Skeletal muscle satellite cell (primary cell): ENCODE measurements around the gene KRTAP19-1.

Experiments
- H3K27me3 ChIP-seq: 2 replicates; pipeline ENCODE4 v1.7.0; 2013; ENCODE audit warnings: low read length; ENCODE audit not compliant: control insufficient read depth, insufficient read depth
- H3K36me3 ChIP-seq: 2 replicates; pipeline ENCODE4 v1.7.0; 2013; ENCODE audit warnings: mild to moderate bottlenecking, control low read depth, low read length; ENCODE audit not compliant: insufficient read depth
- H3K4me1 ChIP-seq: 2 replicates; pipeline ENCODE4 v1.7.0; 2013; ENCODE audit warnings: low read length; ENCODE audit not compliant: control insufficient read depth, insufficient read depth
- H3K4me2 ChIP-seq: 2 replicates; pipeline ENCODE4 v1.7.0; 2013; ENCODE audit warnings: mild to moderate bottlenecking, low read length
- H3K4me3 ChIP-seq: 2 replicates; pipeline ENCODE4 v1.7.0; 2013; ENCODE audit warnings: low read length
- H3K9ac ChIP-seq: 2 replicates; pipeline ENCODE4 v1.7.0; 2013; ENCODE audit warnings: mild to moderate bottlenecking, low read depth, low read length, moderate library complexity
- H3K9me3 ChIP-seq: replicated peaks from 2 replicates; pipeline ENCODE4 v1.7.0; 2013; ENCODE audit warnings: mild to moderate bottlenecking, control low read depth, low read length

Gene KRTAP19-1

DNA sequence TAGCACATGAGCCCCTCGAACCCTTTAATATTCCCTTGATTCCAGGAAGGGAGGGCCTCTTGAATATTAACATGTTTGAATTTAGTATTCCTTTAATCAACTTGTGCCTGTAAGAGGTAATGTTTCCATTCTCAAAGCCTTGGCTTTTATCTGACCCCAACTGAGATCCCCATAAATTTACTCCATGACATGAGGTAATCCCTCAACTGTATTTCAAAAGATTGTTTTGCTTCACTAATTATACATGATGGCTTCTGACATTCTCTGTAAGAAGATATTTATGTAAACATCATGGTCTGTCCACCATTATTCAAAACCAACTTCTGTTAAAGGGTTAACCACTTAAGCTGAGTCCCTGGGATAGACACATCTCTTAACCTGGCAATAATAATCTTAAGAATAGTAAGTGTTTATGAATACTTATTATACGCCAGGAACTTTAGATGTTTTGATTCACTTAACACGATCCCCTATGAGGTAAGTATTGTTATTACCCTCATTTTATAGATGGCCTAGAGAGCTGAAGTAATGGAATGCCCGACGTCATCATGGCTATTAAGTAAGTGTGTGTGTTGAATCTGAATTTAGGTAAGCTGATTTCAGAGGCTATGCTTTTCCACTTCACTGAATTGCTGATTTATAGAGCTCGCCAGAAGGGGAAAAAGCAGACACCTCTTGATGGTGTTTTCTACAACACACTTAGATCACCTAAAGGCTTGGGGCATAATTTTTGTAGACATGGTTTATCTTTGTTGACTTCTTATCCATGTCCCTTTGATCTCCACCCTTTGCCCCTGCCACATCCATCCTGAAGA, 11.1 kb downstream of the KRTAP19-1 start:
- Histone ChIP-seq H3K9ac (no peak overlapping the region), H3K9me3 (no peaks in the 10 kb centered on the region), H3K27me3 (no peaks in the 10 kb centered on the region), H3K4me1 (no peaks in the 10 kb centered on the region), H3K4me2 (no peak overlapping the region), H3K36me3 (no peaks in the 10 kb centered on the region), H3K4me3 (no peak overlapping the region)

DNA sequence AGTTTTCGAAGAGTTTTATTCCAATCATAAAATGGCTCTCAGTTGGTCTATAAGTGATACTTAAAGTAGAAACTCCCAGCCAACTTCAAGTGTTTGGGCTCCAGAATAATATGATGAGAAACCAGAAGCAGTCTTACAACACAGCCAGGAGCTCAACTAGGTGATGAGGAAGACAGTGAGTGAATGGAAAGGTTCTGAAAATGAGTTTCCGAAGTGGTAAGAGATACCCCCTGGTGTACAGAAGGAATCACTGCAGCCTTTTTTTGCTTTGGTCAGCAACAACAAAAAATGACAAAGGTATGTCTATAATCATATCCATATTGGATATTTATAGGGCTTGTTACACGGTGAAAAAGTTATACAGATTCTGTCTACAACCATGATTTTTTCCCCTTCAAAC, 16.5 kb downstream of the KRTAP19-1 start:
- Histone ChIP-seq H3K27me3 (no peaks in the 10 kb centered on the region), H3K9ac (no peak overlapping the region), H3K9me3 (peaks cover 4% of the 10 kb centered on the region), H3K4me2 (no peak overlapping the region), H3K4me3 (no peak overlapping the region), H3K36me3 (no peaks in the 10 kb centered on the region), H3K4me1 (no peaks in the 10 kb centered on the region)

DNA sequence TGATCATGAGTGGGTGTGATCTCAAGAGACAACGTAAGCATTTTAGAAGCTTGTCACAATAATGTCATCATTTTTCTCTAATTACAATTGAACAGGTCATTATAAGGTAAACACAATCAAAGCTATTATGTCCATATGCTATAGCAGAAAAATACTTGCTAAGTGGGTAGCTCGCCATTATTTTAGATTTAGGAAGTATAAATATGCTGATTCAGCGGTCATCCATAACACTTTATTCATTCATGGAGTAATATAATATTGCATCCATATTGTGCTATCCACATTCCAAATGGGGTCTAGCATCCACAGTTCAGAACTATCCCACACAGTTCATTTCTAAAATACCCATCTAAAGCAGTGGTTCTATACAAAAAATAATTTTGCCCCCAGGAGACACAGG, 31.7 kb downstream of the KRTAP19-1 start:
- Histone ChIP-seq H3K4me1 (no peaks in the 10 kb centered on the region), H3K27me3 (no peaks in the 10 kb centered on the region), H3K9me3 (peaks cover 12% of the 10 kb centered on the region), H3K4me3 (no peak overlapping the region), H3K9ac (no peak overlapping the region), H3K36me3 (no peaks in the 10 kb centered on the region), H3K4me2 (no peak overlapping the region)

DNA sequence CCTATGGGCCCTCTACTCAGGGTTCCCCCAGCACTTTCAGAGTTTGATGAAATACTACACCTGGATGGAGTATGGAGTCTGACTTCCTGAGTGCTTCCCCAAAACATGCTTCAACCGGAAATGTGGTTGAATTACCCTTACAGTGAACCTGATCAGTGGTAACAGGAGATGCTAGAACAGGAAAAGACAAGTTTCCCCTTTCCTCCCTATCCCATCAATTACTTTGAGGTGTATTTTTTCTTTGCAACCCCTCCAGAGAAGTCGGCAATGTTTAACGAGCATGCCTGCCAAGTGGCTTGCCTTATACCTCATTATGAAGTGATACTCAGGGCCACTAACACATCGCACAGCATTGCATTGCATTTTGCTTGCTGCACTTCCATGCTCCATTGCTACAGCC, 33.1 kb downstream of the KRTAP19-1 start:
- peaks cover 12% of the 10 kb centered on the region for H3K9me3 ChIP-seq
- H3K9ac ChIP-seq, result no peak overlapping the region
- H3K36me3 ChIP-seq, result no peaks in the 10 kb centered on the region
- no peaks in the 10 kb centered on the region for H3K4me1 ChIP-seq
- H3K4me3 ChIP-seq, result no peak overlapping the region
- H3K27me3 ChIP-seq, result no peaks in the 10 kb centered on the region
- no peak overlapping the region for H3K4me2 ChIP-seq

DNA sequence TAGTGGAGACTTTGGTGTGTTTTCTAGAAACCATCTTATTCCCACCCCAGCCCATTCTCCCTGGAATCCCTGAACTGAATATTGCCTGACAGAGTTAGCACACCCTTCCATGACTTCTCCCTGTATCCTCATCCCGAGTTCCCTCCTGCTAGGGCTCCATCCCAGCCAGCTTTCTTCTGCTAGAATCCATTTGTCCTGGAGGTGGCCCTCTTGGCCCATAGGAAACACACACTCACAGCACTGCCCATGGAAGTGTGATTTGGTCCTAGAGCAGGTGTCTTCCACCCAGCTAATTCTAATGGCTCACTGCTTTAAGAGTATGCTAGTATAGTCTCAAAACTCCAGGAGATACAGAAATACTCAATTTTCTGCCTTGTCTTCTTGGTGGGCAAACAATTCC, 36.0 kb downstream of the KRTAP19-1 start:
- no peaks in the 10 kb centered on the region for H3K27me3 ChIP-seq
- H3K4me3 ChIP-seq, result no peak overlapping the region
- H3K4me2 ChIP-seq, result no peak overlapping the region
- no peaks in the 10 kb centered on the region for H3K4me1 ChIP-seq
- peaks cover 16% of the 10 kb centered on the region for H3K9me3 ChIP-seq
- H3K9ac ChIP-seq, result no peak overlapping the region
- no peaks in the 10 kb centered on the region for H3K36me3 ChIP-seq

DNA sequence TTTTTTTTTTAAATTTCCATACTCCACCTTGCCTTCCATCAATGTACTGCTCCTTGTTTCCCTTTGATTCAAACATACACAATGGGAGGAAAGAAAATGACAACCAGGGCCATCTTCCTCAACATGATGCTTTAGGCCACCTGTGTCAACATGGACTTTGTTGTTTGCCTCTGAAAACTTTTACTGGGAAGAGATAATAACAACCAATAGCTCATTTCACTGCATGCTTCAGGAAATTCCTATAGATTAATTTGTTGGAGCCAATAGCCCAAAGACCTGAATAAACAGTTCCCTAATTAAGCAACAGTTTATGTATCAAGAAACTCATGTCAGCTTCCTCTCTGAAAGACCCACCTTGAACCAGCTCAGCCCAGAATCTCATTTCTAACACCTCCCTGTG, 36.9 kb downstream of the KRTAP19-1 start:
- Histone ChIP-seq H3K4me3 (no peak overlapping the region), H3K27me3 (no peaks in the 10 kb centered on the region)

DNA sequence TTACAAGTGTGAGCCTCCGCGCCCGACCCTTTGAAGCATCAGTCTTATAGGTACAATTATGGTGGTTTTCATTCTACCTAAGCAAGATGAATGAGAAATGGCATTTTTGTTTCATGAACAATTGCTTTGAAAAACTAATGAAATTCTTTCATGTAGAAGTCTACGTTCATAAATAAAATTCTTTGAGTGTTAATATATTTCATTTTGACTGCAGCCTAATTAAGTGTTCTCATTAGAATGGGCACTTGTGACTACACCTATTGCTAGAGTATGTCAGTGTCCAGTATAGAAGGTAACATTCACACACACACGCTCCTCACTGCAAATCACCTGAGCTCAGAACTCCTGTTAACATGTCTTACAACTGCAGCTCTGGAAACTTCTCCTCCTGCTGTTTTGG, 40.2 kb downstream of the KRTAP19-1 start, which contains the start of gene KRTAP15-1:
KRTAP15-1 (plus strand) TSS at position 301 of the 400 bp plus-strand sequence; CDS start at position 354, 53 bp downstream.
- H3K9ac ChIP-seq, result no peak within 1 kb of the TSS
- no peak within 1 kb of the TSS for H3K4me3 ChIP-seq
- H3K4me2 ChIP-seq, result no peak within 1 kb of the TSS
- H3K27me3 ChIP-seq, result no peaks in the 10 kb centered on the region
- peaks cover 4% of the 10 kb centered on the region for H3K9me3 ChIP-seq
- no peaks in the 10 kb centered on the region for H3K36me3 ChIP-seq
- H3K4me1 ChIP-seq, result no peaks in the 10 kb centered on the region

More for the DNA sequence above, 36.9 kb downstream of the KRTAP19-1 start:
- H3K4me2 ChIP-seq, result no peak overlapping the region
- peaks cover 10% of the 10 kb centered on the region for H3K9me3 ChIP-seq
- H3K36me3 ChIP-seq, result no peaks in the 10 kb centered on the region
- no peak overlapping the region for H3K9ac ChIP-seq
- no peaks in the 10 kb centered on the region for H3K4me1 ChIP-seq

DNA sequence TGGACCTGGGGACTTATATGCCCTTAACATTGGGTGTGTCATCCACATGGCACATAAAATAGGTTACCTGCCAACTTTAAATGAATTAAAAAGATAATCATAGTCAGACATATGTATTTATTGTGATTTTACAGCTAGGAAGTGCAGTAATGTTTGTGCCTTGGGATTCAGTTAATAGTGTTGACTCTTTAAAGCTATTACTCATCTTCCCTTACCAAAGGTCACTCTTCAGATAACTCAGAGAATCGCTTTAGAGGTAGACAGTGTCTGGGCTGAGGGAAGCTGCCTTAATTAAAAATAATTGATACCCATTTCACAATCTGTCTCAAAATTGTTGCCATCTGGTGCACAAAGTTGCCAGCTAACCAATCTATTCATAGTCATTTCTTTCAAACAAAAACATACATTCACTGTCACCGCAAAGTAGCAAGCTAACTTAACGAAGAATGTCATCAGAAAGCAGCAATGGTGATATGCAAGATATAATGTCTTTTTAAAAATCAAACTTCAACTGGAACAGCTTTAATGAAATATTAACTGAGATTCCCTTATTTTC, 43.1 kb downstream of the KRTAP19-1 start:
- Histone ChIP-seq H3K9me3 (peaks cover 4% of the 10 kb centered on the region), H3K9ac (no peak overlapping the region), H3K4me2 (no peak overlapping the region), H3K4me3 (no peak overlapping the region), H3K36me3 (no peaks in the 10 kb centered on the region), H3K27me3 (no peaks in the 10 kb centered on the region), H3K4me1 (no peaks in the 10 kb centered on the region)

DNA sequence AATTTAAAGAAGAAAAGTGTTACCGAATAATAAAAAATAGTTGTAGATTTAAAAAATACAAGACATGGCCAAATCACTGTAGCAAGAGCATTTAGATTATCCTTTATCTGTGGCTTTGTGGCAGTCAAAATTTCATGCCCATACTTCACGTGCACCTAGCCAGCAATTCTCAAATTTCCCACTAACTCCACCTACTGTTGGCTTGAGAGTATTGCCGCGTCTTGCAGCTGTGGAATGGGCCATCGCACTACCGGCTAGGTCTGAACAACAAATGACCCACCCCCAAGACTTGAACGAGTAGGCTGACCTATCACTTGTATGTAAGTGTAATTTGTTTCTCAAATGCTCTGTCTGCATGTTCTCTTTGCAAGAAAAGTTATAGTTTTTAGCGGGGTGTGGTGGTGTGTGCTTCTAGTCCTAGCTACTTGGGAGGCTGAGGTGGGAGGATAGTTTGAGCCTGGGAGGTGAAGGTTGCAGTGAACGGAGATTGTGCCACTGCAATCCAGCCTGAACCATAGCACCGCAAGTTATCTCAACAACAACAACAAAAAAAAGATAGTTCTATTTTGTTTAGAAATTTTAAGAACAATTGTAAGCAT, 46.0 kb downstream of the KRTAP19-1 start:
- no peaks in the 10 kb centered on the region for H3K27me3 ChIP-seq
- H3K36me3 ChIP-seq, result no peaks in the 10 kb centered on the region
- H3K4me1 ChIP-seq, result no peaks in the 10 kb centered on the region
- no peak overlapping the region for H3K4me3 ChIP-seq
- H3K9ac ChIP-seq, result no peak overlapping the region
- peaks cover 9% of the 10 kb centered on the region for H3K9me3 ChIP-seq
- H3K4me2 ChIP-seq, result no peak overlapping the region

DNA sequence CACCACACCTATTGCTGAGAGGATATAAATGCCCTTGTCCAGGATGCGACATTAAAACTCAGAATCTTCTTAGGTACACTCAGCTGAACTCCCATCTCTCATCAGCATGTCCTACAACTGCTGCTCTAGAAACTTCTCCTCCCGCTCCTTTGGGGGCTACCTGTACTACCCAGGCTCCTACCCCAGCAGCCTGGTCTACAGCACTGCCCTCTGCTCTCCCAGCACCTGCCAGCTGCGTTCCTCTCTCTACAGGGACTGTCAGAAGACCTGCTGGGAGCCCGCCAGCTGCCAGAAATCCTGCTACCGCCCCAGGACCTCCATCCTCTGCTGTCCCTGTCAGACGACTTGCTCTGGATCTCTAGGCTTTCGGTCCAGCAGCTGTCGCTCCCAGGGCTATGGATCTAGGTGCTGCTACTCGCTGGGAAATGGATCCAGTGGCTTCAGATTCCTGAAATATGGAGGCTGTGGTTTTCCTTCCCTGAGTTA, 50.0 kb downstream of the KRTAP19-1 start, which contains the start of gene KRTAP13-4:
KRTAP13-4 (plus strand) TSS at position 51 of the 486 bp plus-strand sequence; CDS start at position 107, 56 bp downstream.
- peaks cover 15% of the 10 kb centered on the region for H3K9me3 ChIP-seq
- H3K4me1 ChIP-seq, result no peaks in the 10 kb centered on the region
- no peaks in the 10 kb centered on the region for H3K27me3 ChIP-seq
- H3K4me3 ChIP-seq, result no peak within 1 kb of the TSS
- no peak within 1 kb of the TSS for H3K4me2 ChIP-seq
- no peak within 1 kb of the TSS for H3K9ac ChIP-seq
- no peaks in the 10 kb centered on the region for H3K36me3 ChIP-seq
